ENCODE data around the gene GPRC6A. TPM values are rescaled to one million over a fixed set of nuclear protein-coding genes. Genes with fewer than 3 reads are reported as not detected.

GPRC6A gene
- total RNA-seq, 1 experiment from 2014 or later = not detected

- Histone ChIP-seq H4K20me1 (ENCODE audit: control insufficient read depth, insufficient read depth, insufficient read length) (no peaks in the 10 kb centered on the region), H2BK5ac (ENCODE audit: insufficient read length, low read length) (no peak overlapping the region), H3K9ac (ENCODE audit: extremely low read depth, insufficient read length, low read length) (no peak overlapping the region), H3K56ac (ENCODE audit: insufficient read length, low read depth, low read length) (no peak overlapping the region), H2BK12ac (ENCODE audit: insufficient read length, low read depth, low read length) (no peak overlapping the region), H3K23me2 (ENCODE audit: insufficient read length, low read depth, low read length, poor library complexity, severe bottlenecking) (peaks cover 12% of the 10 kb centered on the region), H3K4me1 (ENCODE audit: insufficient read depth, low read length) (no peaks in the 10 kb centered on the region), H4K8ac (replicated peaks; ENCODE audit: insufficient read length, low read depth, low read length) (no peak overlapping the region), H3K4me2 (ENCODE audit: insufficient read depth, insufficient read length, low read length) (no peak overlapping the region), H3K27me3 (ENCODE audit: insufficient read depth, low read length) (peaks cover 17% of the 10 kb centered on the region; the same call in 1 of the 2 replicates), H3K23ac (ENCODE audit: insufficient read length, low read depth, low read length) (no peak overlapping the region), H3K79me2 (ENCODE audit: insufficient read depth, low read length) (no peaks in the 10 kb centered on the region), H2AK5ac (ENCODE audit: insufficient read length, low read length) (no peak overlapping the region), H3K9me3 (ENCODE audit: control insufficient read depth, low read depth, low read length) (no peaks in the 10 kb centered on the region), H4K91ac (ENCODE audit: insufficient read length, low read depth, low read length) (no peak overlapping the region), H3K27ac (ENCODE audit: insufficient read length, low read depth, low read length) (no peak overlapping the region), H3K4ac (ENCODE audit: low read depth, low read length) (no peak overlapping the region), H3K79me1 (ENCODE audit: insufficient read depth, low read depth, low read length, poor library complexity, severe bottlenecking) (no peaks in the 10 kb centered on the region), H2BK20ac (ENCODE audit: low read depth, low read length, poor library complexity, severe bottlenecking) (no peak overlapping the region), H2AFZ (ENCODE audit: low read length) (no peak overlapping the region), H3K14ac (ENCODE audit: insufficient read depth, low read length) (no peak overlapping the region), H3K18ac (ENCODE audit: insufficient read length, low read depth, low read length) (no peak overlapping the region), H3T11ph (ENCODE audit: low read length) (no peak overlapping the region), H2BK120ac (ENCODE audit: low read depth, low read length, poor library complexity, severe bottlenecking) (no peak overlapping the region), H2BK15ac (ENCODE audit: low read depth, low read length) (no peak overlapping the region), H4K5ac (ENCODE audit: insufficient read length, low read depth, low read length) (no peak overlapping the region)
- Mint-ChIP-seq H3K9me3 (no peaks in the 10 kb centered on the region; a peak in 1 of 5 replicates), H3K27me3 (ENCODE audit: low read depth) (peaks cover 36% of the 10 kb centered on the region), H3K27ac (no peak overlapping the region), H3K4me3 (peak overlapping the region in 1 of 2 experiments; percentile 1; a peak in 1 of 5 replicates), H3K36me3 (ENCODE audit: insufficient read depth in 1 of 3, low read depth in 3 of 3) (no peaks in the 10 kb centered on the region; a peak in 2 of 7 replicates), H3K4me1 (peaks cover 14 to 17% of the 10 kb centered on the region in 2 experiments)
- TF ChIP-seq, protein P1, sequence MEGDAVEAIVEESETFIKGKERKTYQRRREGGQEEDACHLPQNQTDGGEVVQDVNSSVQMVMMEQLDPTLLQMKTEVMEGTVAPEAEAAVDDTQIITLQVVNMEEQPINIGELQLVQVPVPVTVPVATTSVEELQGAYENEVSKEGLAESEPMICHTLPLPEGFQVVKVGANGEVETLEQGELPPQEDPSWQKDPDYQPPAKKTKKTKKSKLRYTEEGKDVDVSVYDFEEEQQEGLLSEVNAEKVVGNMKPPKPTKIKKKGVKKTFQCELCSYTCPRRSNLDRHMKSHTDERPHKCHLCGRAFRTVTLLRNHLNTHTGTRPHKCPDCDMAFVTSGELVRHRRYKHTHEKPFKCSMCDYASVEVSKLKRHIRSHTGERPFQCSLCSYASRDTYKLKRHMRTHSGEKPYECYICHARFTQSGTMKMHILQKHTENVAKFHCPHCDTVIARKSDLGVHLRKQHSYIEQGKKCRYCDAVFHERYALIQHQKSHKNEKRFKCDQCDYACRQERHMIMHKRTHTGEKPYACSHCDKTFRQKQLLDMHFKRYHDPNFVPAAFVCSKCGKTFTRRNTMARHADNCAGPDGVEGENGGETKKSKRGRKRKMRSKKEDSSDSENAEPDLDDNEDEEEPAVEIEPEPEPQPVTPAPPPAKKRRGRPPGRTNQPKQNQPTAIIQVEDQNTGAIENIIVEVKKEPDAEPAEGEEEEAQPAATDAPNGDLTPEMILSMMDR (conservative IDR thresholded peaks at IDR 0.05) = no peak
- DNase-seq = no peak
- WGBS (ENCODE audit: extremely low coverage, insufficient read length, low lambda C conversion rate) = no CpG with 5 or more reads among the region's 1 CpG
Observed at GRCh38 chr6:116762235-116762634, 66.6 kb downstream of the GPRC6A start.

Measured in H9 (cell line).